Measurements from ENCODE around the gene NCOA5. TPM values are rescaled to one million over a fixed set of nuclear protein-coding genes. Genes with fewer than 3 reads are reported as not detected.

NCOA5 gene
- total and polyA plus RNA-seq, 7 donors = 10.6 to 39.2 (median 22.4) TPM

DNA sequence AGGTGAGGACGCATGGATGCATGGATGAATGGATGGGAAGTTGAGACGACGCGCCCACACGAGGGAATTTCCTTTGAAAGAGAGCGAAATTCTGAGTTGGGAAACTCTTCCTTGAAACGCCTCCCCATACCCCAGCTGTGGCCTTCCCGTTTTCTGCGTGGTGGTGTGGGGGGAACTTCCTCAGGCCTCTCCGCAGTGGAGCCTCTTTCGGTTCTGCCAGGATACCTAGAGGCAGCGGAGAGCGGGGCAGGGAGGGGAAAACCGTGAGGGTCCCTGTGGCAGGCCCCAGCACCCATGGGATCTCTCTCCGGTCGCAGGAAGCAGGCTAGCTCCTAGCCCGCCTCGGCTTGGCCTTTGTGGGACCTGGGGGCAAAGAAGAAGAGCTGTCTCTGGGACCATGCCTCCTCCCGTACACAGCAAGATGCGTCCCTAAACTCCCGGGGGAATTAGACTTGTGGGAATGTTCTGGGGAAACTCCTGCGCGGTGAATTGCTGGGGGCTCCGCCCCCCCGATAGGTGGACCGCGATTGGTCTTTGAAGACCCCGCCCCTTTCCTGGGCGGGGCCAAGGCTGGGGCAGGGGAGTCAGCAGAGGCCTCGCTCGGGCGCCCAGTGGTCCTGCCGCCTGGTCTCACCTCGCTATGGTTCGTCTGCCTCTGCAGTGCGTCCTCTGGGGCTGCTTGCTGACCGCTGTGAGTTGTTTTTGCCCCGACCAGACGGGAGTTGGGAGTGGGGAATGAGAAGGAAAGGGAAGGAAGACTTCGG, 28.1 kb upstream of the NCOA5 start, which contains the start of gene CD40:
TSS of gene CD40 (plus strand) at position 611 of the 764 bp plus-strand sequence. CDS start at position 641, 30 bp downstream.
- no peaks in the 10 kb centered on the region for H3K9me3 ChIP-seq
- peaks cover 0 to 45% (median 20%) of the 10 kb centered on the region in 4 donors for H3K4me1 ChIP-seq
- intact Hi-C loops (cut with DNase I) = no loop called here
- H3K27me3 ChIP-seq = no peaks in the 10 kb centered on the region
- TF ChIP-seq POLR2AphosphoS5 (IDR thresholded peaks at IDR 0.05) = peak; percentile 51 to 74 (median 71)
- TF ChIP-seq POLR2A (IDR thresholded peaks at IDR 0.05) = no peak
- TF ChIP-seq, protein P1, sequence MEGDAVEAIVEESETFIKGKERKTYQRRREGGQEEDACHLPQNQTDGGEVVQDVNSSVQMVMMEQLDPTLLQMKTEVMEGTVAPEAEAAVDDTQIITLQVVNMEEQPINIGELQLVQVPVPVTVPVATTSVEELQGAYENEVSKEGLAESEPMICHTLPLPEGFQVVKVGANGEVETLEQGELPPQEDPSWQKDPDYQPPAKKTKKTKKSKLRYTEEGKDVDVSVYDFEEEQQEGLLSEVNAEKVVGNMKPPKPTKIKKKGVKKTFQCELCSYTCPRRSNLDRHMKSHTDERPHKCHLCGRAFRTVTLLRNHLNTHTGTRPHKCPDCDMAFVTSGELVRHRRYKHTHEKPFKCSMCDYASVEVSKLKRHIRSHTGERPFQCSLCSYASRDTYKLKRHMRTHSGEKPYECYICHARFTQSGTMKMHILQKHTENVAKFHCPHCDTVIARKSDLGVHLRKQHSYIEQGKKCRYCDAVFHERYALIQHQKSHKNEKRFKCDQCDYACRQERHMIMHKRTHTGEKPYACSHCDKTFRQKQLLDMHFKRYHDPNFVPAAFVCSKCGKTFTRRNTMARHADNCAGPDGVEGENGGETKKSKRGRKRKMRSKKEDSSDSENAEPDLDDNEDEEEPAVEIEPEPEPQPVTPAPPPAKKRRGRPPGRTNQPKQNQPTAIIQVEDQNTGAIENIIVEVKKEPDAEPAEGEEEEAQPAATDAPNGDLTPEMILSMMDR (IDR thresholded peaks at IDR 0.05) = no peak
- TF ChIP-seq EP300 (IDR thresholded peaks at IDR 0.05) = no peak
- 6 to 32% methylated on average over 40 of the region's 40 CpGs for WGBS, 2 donors
- DNase-seq = peak; percentile 95
- H3K4me3 ChIP-seq = peak within 1 kb of the TSS; percentile 36 to 55 (median 48)
- H3K36me3 ChIP-seq = peaks cover 0 to 9% (median 0%) of the 10 kb centered on the region in 4 donors
- H3K27ac ChIP-seq = peak within 1 kb of the TSS; percentile 77 to 87 (median 82)

DNA sequence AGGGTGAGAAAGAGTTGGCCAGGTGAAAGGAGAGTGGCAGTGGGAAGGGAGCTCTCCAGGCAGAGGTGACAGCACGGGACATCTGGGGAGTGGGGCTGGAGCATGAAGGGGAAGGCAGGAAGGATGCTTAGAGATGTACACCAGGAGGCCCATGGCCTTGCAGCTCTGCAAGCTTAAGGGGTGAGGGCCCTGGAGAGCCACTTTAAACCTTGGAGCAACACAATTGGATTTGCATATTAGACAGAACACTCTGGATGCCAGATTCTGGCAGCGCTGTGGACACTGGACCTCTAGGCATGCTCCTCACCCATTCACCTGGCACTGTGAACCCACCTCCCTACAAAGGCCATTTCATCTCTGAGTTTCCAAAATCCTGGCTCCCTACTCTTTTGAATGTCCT, 24.7 kb upstream of the NCOA5 start:
- H3K36me3 ChIP-seq = no peaks in the 10 kb centered on the region
- intact Hi-C loops (cut with DNase I) = no loop called here
- peaks cover 0 to 6% (median 0%) of the 10 kb centered on the region in 3 donors for H3K27me3 ChIP-seq
- 70 to 78% methylated on average over 2 of the region's 2 CpGs for WGBS, 2 donors
- H3K9me3 ChIP-seq = no peaks in the 10 kb centered on the region
- H3K4me3 ChIP-seq = no peak overlapping the region
- peaks cover 0 to 25% (median 14%) of the 10 kb centered on the region in 4 donors for H3K4me1 ChIP-seq
- DNase-seq = no peak
- H3K27ac ChIP-seq = no peak overlapping the region
- TF ChIP-seq POLR2AphosphoS5 (IDR thresholded peaks at IDR 0.05) (no peak), POLR2A (IDR thresholded peaks at IDR 0.05) (no peak)
- TF ChIP-seq, protein P1 (IDR thresholded peaks at IDR 0.05) = no peak

DNA sequence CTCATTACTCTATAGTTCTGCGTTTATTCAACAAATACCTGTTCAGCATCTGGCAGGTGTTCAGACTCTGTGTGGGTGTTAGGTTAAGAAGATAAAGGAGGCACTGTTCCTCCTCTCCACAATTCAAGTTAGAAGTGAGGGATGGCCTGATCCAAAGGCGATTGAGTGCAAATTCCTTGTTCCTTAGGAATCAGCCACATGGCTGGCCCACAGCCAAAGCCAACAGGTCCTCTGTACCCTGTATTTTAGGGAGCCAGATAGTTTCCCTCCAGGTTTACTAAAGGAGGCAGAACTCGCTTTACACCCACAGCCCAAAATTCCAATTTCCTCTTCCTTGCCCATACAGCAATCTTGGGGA, 23.3 kb upstream of the NCOA5 start:
- WGBS, 2 donors = 39 to 74% methylated on average over 3 of the region's 3 CpGs

DNA sequence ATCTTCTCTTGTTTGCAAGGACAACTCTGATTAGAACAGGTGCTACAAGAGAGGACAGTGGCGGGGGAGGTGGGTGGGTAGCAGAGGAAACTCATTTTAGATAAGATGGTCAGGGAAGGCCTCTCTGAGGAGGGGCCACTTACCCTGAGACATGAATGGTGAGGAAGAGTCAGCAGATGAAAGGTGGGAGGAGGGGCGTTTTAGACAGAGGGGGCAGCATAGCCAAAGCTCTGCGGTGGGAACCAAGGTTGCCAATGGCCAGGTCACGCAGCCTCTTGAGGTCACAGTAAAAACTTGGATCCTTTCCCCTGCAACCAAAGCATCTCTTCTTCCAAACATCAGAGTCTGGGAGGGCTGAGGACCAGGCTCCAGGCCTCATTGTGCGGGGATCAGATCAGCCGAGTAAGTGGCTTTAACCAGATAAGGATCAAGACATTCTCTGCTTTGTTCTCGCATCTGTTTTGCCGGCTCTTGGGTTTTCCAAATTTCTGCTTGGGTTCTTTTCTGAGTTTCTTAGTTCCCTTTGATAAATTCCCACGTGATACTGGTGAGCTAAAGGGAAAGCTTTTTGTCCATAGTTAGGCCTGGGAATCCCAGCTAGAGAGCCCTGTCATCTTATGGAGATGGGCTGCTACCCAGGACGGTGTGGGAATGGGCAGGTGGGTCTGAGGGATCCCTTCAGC, 22.8 kb upstream of the NCOA5 start:
- intact Hi-C loops (cut with DNase I) = no loop called here
- no peak overlapping the region for H3K27ac ChIP-seq
- H3K4me1 ChIP-seq = peaks cover 0 to 7% (median 5%) of the 10 kb centered on the region in 4 donors
- TF ChIP-seq, protein P1 (IDR thresholded peaks at IDR 0.05) = no peak
- TF ChIP-seq POLR2A (IDR thresholded peaks at IDR 0.05) = no peak
- TF ChIP-seq EP300 (IDR thresholded peaks at IDR 0.05) = no peak
- no peak for TF ChIP-seq POLR2AphosphoS5 (IDR thresholded peaks at IDR 0.05)
- no peak overlapping the region for H3K4me3 ChIP-seq
- WGBS, 2 donors = 73 to 76% methylated on average over 10 of the region's 10 CpGs
- no peak for DNase-seq
- H3K9me3 ChIP-seq = no peaks in the 10 kb centered on the region
- no peaks in the 10 kb centered on the region for H3K36me3 ChIP-seq
- H3K27me3 ChIP-seq = peaks cover 0 to 16% (median 0%) of the 10 kb centered on the region in 3 donors

More for the DNA sequence above, 23.3 kb upstream of the NCOA5 start:
- Histone ChIP-seq H3K27me3 (peaks cover 0 to 16% (median 0%) of the 10 kb centered on the region in 3 donors), H3K4me3 (no peak overlapping the region), H3K4me1 (peaks cover 0 to 12% (median 8%) of the 10 kb centered on the region in 4 donors), H3K36me3 (no peaks in the 10 kb centered on the region), H3K27ac (no peak overlapping the region), H3K9me3 (no peaks in the 10 kb centered on the region)
- intact Hi-C loops (cut with DNase I) = no loop called here
- no peak for DNase-seq
- TF ChIP-seq, protein P1 (IDR thresholded peaks at IDR 0.05) = no peak
- TF ChIP-seq POLR2A (IDR thresholded peaks at IDR 0.05) = no peak
- TF ChIP-seq POLR2AphosphoS5 (IDR thresholded peaks at IDR 0.05) = no peak
- no peak for TF ChIP-seq EP300 (IDR thresholded peaks at IDR 0.05)
